GM18505 (cell line): ENCODE data around the gene ATP2B2.

Experiments
- ATAC-seq: cut with Tn5 transposase; IDR thresholded peaks from one replicate; pipeline ENCODE4 v1.9.1; 2021; ENCODE audit not compliant: unreplicated experiment
- POLR2A ChIP-seq: IDR thresholded peaks from 4 replicates; pipeline ENCODE4 v1.6.1; 2011; ENCODE audit warnings: borderline replicate concordance; ENCODE audit not compliant: insufficient read depth, insufficient read length; ENCODE audit errors: extremely low read depth

ATP2B2 gene

GRCh38 chr3:10489746-10490483 is 15.5 kb downstream of the ATP2B2 start:
- no peak for ATAC-seq
- TF ChIP-seq POLR2A, result no peak

- ATAC-seq, result no peak
- no peak for TF ChIP-seq POLR2A
Measured at GRCh38 chr3:10487988-10488633, 17.3 kb downstream of the ATP2B2 start.

- no peak for TF ChIP-seq POLR2A
- no peak for ATAC-seq
Measured at GRCh38 chr3:10485806-10486205, 19.6 kb downstream of the ATP2B2 start.

- no peak for ATAC-seq
- no peak for TF ChIP-seq POLR2A
Measured at GRCh38 chr3:10485380-10485779, 20.0 kb downstream of the ATP2B2 start.

- no peak for ATAC-seq
- no peak for TF ChIP-seq POLR2A
Measured at GRCh38 chr3:10484709-10485108, 20.7 kb downstream of the ATP2B2 start.

- no peak for TF ChIP-seq POLR2A
- no peak for ATAC-seq
Measured at GRCh38 chr3:10483686-10484345, 21.6 kb downstream of the ATP2B2 start.

GRCh38 chr3:10483364-10483675 is 22.1 kb downstream of the ATP2B2 start:
- no peak for ATAC-seq
- no peak for TF ChIP-seq POLR2A

- no peak for TF ChIP-seq POLR2A
- ATAC-seq, result no peak
Measured at GRCh38 chr3:10482631-10483363, 22.6 kb downstream of the ATP2B2 start.

GRCh38 chr3:10480871-10481378 is 24.5 kb downstream of the ATP2B2 start:
- no peak for TF ChIP-seq POLR2A
- ATAC-seq, result no peak

GRCh38 chr3:10479311-10479710 is 26.1 kb downstream of the ATP2B2 start:
- no peak for TF ChIP-seq POLR2A
- no peak for ATAC-seq

- ATAC-seq, result no peak
- no peak for TF ChIP-seq POLR2A
Measured at GRCh38 chr3:10475983-10476382, 29.4 kb downstream of the ATP2B2 start.

GRCh38 chr3:10474847-10475246 is 30.5 kb downstream of the ATP2B2 start:
- ATAC-seq, result no peak
- no peak for TF ChIP-seq POLR2A

- TF ChIP-seq POLR2A, result no peak
- ATAC-seq, result no peak
Measured at GRCh38 chr3:10474275-10474646, 31.1 kb downstream of the ATP2B2 start.
